Endodermal cell (in vitro differentiated cells): Measurements from ENCODE around the gene ENDOD1. TPM values are rescaled to one million over a fixed set of nuclear protein-coding genes. Genes with fewer than 3 reads are reported as not detected.
"Not testable (repeated sequence)": the region's sequence is repeated elsewhere in the genome, so short reads cannot be mapped to it uniquely, and the experiment has no call there.

Experiments used
- DNase-seq: peaks from one replicate; pipeline ENCODE4 v3.0.0-alpha.2; 2017
- H3K27ac ChIP-seq: 2 replicates; pipeline ENCODE4 v1.5.1; 2013; ENCODE audit warnings: mild to moderate bottlenecking, low read depth, low read length, moderate library complexity
- H3K27me3 ChIP-seq: 2 replicates; pipeline ENCODE4 v1.6.1; 2013; ENCODE audit warnings: mild to moderate bottlenecking, low read length, moderate library complexity; ENCODE audit not compliant: insufficient read depth, control insufficient read depth, poor library complexity, severe bottlenecking
- H3K36me3 ChIP-seq: 2 replicates; pipeline ENCODE4 v1.7.0; 2013; ENCODE audit warnings: mild to moderate bottlenecking, low read length, moderate library complexity; ENCODE audit not compliant: control insufficient read depth, insufficient read depth
- H3K4me1 ChIP-seq: one replicate; pipeline ENCODE4 v1.7.0; 2013; ENCODE audit warnings: low read length; ENCODE audit not compliant: control insufficient read depth, insufficient read depth
- H3K4me3 ChIP-seq: 2 replicates; pipeline ENCODE4 v1.5.1; 2013; ENCODE audit warnings: mild to moderate bottlenecking, low read length, moderate library complexity
- H3K9ac ChIP-seq: 2 replicates; pipeline ENCODE4 v1.6.1; 2013; ENCODE audit warnings: mild to moderate bottlenecking, low read length, moderate library complexity; ENCODE audit not compliant: poor library complexity, severe bottlenecking; ENCODE audit errors: extremely low read depth
- H3K9me3 ChIP-seq: 2 replicates; pipeline ENCODE4 v1.6.1; 2013; ENCODE audit warnings: mild to moderate bottlenecking, low read length, moderate library complexity; ENCODE audit not compliant: control insufficient read depth
- H3K27ac Mint-ChIP-seq: 2 replicates; pipeline ENCODE4 v1.8.0; 2020; ENCODE audit warnings: mixed read lengths
- H3K27me3 Mint-ChIP-seq: 2 replicates; pipeline ENCODE4 v1.8.0; 2021; ENCODE audit warnings: mild to moderate bottlenecking, mixed read lengths; ENCODE audit not compliant: insufficient read depth
- H3K36me3 Mint-ChIP-seq: 2 replicates; pipeline ENCODE4 v1.8.0; 2020; ENCODE audit warnings: low read depth, mixed read lengths
- H3K4me1 Mint-ChIP-seq: 2 replicates; pipeline ENCODE4 v1.8.0; 2020; ENCODE audit warnings: mixed read lengths
- H3K4me3 Mint-ChIP-seq: 2 replicates; pipeline ENCODE4 v1.8.0; 2020; ENCODE audit warnings: mild to moderate bottlenecking, moderate library complexity, mixed read lengths
- H3K9me3 Mint-ChIP-seq: 2 replicates; pipeline ENCODE4 v1.8.0; 2020; ENCODE audit warnings: mild to moderate bottlenecking, mixed read lengths
- CTCF ChIP-seq: fragments of 200-600 bp; sonication (generic); conservative IDR thresholded peaks from 2 replicates; pipeline ENCODE4 v1.5.0; 2021; ENCODE audit warnings: antibody characterized with exemption, mild to moderate bottlenecking
- WGBS, 2 experiments: methylation state at CpG; one replicate each; pipeline versions ENCODE4 v1.1.5 to v1.1.7; 2013; ENCODE audit warnings: missing lambda C conversion rate in 2 of 2, mixed read lengths in 1 of 2; ENCODE audit not compliant: insufficient coverage in 1 of 2, insufficient read length in 1 of 2; 5-methylcytosine and 5-hydroxymethylcytosine counted together
- total RNA-seq, 2 donors: library from RNA; stranded (reverse); fragmentation: NEBNext Ultra II Directional in 1 of 2; extraction: Animal tissue kit (Norgen Biotek cat#: 25700) in 1 of 2; gene quantifications; 2 replicates in 1 of 2; 3 replicates in 1 of 2; pipeline ENCODE4 v1.2.1, GENCODE V29; 2021

The ENDOD1 gene
- total RNA-seq, 2 donors from 2014 or later = 1.9 to 2.7 TPM

GRCh38 chr11:95042906-95043305 is 46.7 kb upstream of the ENDOD1 start:
- no peaks in the 10 kb centered on the region for H3K36me3 Mint-ChIP-seq
- no peak for TF ChIP-seq CTCF
- 84 to 88% methylated on average over 3 of the region's 3 CpGs for WGBS, 2 experiments

GRCh38 chr11:95044010-95044409 is 45.6 kb upstream of the ENDOD1 start:
- Histone ChIP-seq H3K36me3 (no peaks in the 10 kb centered on the region), H3K9me3 (no peaks in the 10 kb centered on the region), H3K9ac (no peak overlapping the region), H3K4me1 (no peaks in the 10 kb centered on the region), H3K27me3 (peaks cover 15% of the 10 kb centered on the region), H3K27ac (no peak overlapping the region), H3K4me3 (no peak overlapping the region)
- Mint-ChIP-seq H3K9me3 (no peaks in the 10 kb centered on the region), H3K4me1 (peaks cover 6% of the 10 kb centered on the region), H3K4me3 (no peak overlapping the region), H3K27ac (no peak overlapping the region), H3K27me3 (peaks cover 32% of the 10 kb centered on the region), H3K36me3 (no peaks in the 10 kb centered on the region)
- no peak for DNase-seq
- 93% methylated on average over 3 to 4 of the region's 4 CpGs for WGBS, 2 experiments
- TF ChIP-seq CTCF = no peak

More at GRCh38 chr11:95042906-95043305, 46.7 kb upstream of the ENDOD1 start:
- DNase-seq = no peak
- Histone ChIP-seq H3K27ac (no peak overlapping the region), H3K9ac (no peak overlapping the region), H3K9me3 (no peaks in the 10 kb centered on the region), H3K27me3 (peaks cover 15% of the 10 kb centered on the region), H3K4me3 (no peak overlapping the region), H3K36me3 (no peaks in the 10 kb centered on the region), H3K4me1 (no peaks in the 10 kb centered on the region)
- Mint-ChIP-seq H3K4me3 (no peak overlapping the region), H3K27me3 (peaks cover 32% of the 10 kb centered on the region), H3K27ac (no peak overlapping the region), H3K4me1 (peaks cover 6% of the 10 kb centered on the region), H3K9me3 (no peaks in the 10 kb centered on the region)

- Histone ChIP-seq H3K36me3 (no peaks in the 10 kb centered on the region), H3K27me3 (peaks cover 15% of the 10 kb centered on the region), H3K4me1 (no peaks in the 10 kb centered on the region), H3K9me3 (no peaks in the 10 kb centered on the region), H3K4me3 (no peak overlapping the region), H3K9ac (no peak overlapping the region), H3K27ac (no peak overlapping the region)
- no peak overlapping the region for H3K4me3 Mint-ChIP-seq
- TF ChIP-seq CTCF = no peak
- no peak for DNase-seq
- H3K27me3 Mint-ChIP-seq = peaks cover 32% of the 10 kb centered on the region
- no peak overlapping the region for H3K27ac Mint-ChIP-seq
- H3K4me1 Mint-ChIP-seq = peaks cover 6% of the 10 kb centered on the region
- no peaks in the 10 kb centered on the region for H3K9me3 Mint-ChIP-seq
- no peaks in the 10 kb centered on the region for H3K36me3 Mint-ChIP-seq
Observed at GRCh38 chr11:95045812-95046211, 43.8 kb upstream of the ENDOD1 start.

- H3K9me3 ChIP-seq, H3K36me3 ChIP-seq, H3K4me1 ChIP-seq, H3K27me3 ChIP-seq, H3K36me3 Mint-ChIP-seq, H3K27ac ChIP-seq, DNase-seq, H3K9me3 Mint-ChIP-seq, H3K27ac Mint-ChIP-seq, H3K4me1 Mint-ChIP-seq, H3K9ac ChIP-seq, H3K4me3 ChIP-seq, H3K4me3 Mint-ChIP-seq: not testable (repeated sequence)
- 80 to 96% methylated on average over 1 to 3 of the region's 3 CpGs for WGBS, 2 experiments
- H3K27me3 Mint-ChIP-seq = peaks cover 38% of the 10 kb centered on the region
Observed at GRCh38 chr11:95049122-95049521, 40.5 kb upstream of the ENDOD1 start, which contains the start of gene KDM4F. Gene KDM4F (plus strand): TSS chr11:95049422.
